Right lobe of liver (tissue), 4 donors: ENCODE measurements around the gene HOXA1.

Experiments
- CTCF ChIP-seq, 4 donors: fragments of 200-600 bp in 3 of 4; fragments of 450-650 bp in 1 of 4; IDR thresholded peaks; one replicate each; pipeline versions ENCODE4 v1.5.1 to v1.8.0; 2016 to 2022; ENCODE audit warnings: antibody characterized with exemption in 4 of 4, mild to moderate bottlenecking in 2 of 4
- POLR2A ChIP-seq: fragments of 450-650 bp; IDR thresholded peaks from one replicate; pipeline ENCODE4 v1.6.1; 2017; ENCODE audit warnings: antibody characterized with exemption, mild to moderate bottlenecking
- donor health status: DM: no; HTN: no; CAD: no.
- donor health status: DM: no; HTN: no; CAD: no.
- donor health status: DM: no; HTN: yes; CAD: no.

- TF ChIP-seq CTCF (IDR thresholded peaks at IDR 0.05) (no peak), POLR2A (no peak)
These were observed 27.2 kb upstream of the HOXA1 start for GRCh38 chr7:27123007-27123476.
